K562 (cell line): ENCODE results near the gene ISLR2. TPM values are rescaled to one million over a fixed set of nuclear protein-coding genes. Genes with fewer than 3 reads are reported as not detected.

Source experiments
- ATAC-seq: fragments of 200-7000 bp; cut with Tn5 transposase; 3 replicates; pipeline ENCODE4 v1.9.1; 2020; ENCODE audit warnings: moderate library complexity
- BruUV-seq: library from RNA; stranded (reverse); fragments of 400-500 nt; replicated peaks from 2 replicates; lab custom pipeline; 2021; lab: Mats Ljungman, UMichigan
- CTCF ChIA-PET: fragments of 300-600 bp; formaldehyde crosslinking; extraction: SDS; loops from one replicate; lab custom pipeline; 2021; ENCODE audit warnings: low intra/inter-chr PET ratio; lab: Yijun Ruan, JAX
- POLR2A ChIA-PET: fragments of 300-600, 350-650 bp; sonication (Branson Sonifier 250); formaldehyde crosslinking; extraction: SDS; loops from one replicate; lab custom pipeline; 2021; ENCODE audit warnings: antibody characterized with exemption, inconsistent platforms; lab: Yijun Ruan, JAX
- DNase-seq, 4 experiments: peaks; one replicate each; pipeline versions ENCODE4 v3.0.0 to v3.0.0-alpha.2; 2011 to 2018; ENCODE audit warnings: low spot score in 3 of 4, mixed read lengths in 3 of 4; ENCODE audit errors: extremely low read depth in 1 of 4
- FAIRE-seq: peaks from 2 replicates; lab custom pipeline; 2011; peaks lifted over from hg19 to GRCh38; lab: Jason Lieb, UNC
- H2AFZ ChIP-seq: 2 replicates; pipeline ENCODE4 v1.6.0; 2011; ENCODE audit warnings: low read depth, low read length, control low read depth, inconsistent platforms
- H3K27ac ChIP-seq: fragments of 200-600 bp; 3 replicates; pipeline ENCODE4 v1.8.0; 2011; ENCODE audit warnings: low read depth, mild to moderate bottlenecking, control low read depth, inconsistent platforms, low read length, moderate library complexity, mixed read lengths; ENCODE audit errors: extremely low read depth
- H3K27me3 ChIP-seq, 2 experiments: fragments of 300-600 bp in 1 of 2; 2 replicates in 1 of 2; 3 replicates in 1 of 2; pipeline versions ENCODE4 v1.6.0 to v1.8.0; 2011; ENCODE audit warnings: inconsistent platforms in 2 of 2, low read length in 2 of 2, mild to moderate bottlenecking in 1 of 2, mixed read lengths in 1 of 2, moderate library complexity in 1 of 2; ENCODE audit not compliant: control insufficient read depth in 2 of 2, insufficient read depth in 2 of 2
- H3K36me3 ChIP-seq: fragments of 300-600 bp; 3 replicates; pipeline ENCODE4 v1.8.0; 2011; ENCODE audit warnings: mild to moderate bottlenecking, low read length, inconsistent platforms; ENCODE audit not compliant: control insufficient read depth, insufficient read depth
- H3K4me1 ChIP-seq, 2 experiments: fragments of 200-600 bp in 1 of 2; replicated peaks in 1 of 2; 2 replicates in 1 of 2; 3 replicates in 1 of 2; pipeline versions ENCODE4 v1.5.1 to v1.8.0; 2011; ENCODE audit warnings: inconsistent platforms in 2 of 2, low read length in 2 of 2, mild to moderate bottlenecking in 1 of 2, mixed read lengths in 1 of 2, moderate library complexity in 1 of 2; ENCODE audit not compliant: control insufficient read depth in 2 of 2, insufficient read depth in 2 of 2
- H3K4me2 ChIP-seq: 2 replicates; pipeline ENCODE4 v1.6.1; 2011; ENCODE audit warnings: low read length, control low read depth, inconsistent platforms, mixed read lengths; ENCODE audit not compliant: insufficient read depth
- H3K4me3 ChIP-seq: fragments of 200-600 bp; sonication (generic), shearing (Covaris generic); 2 replicates; pipeline ENCODE4 v1.5.1; 2016; ENCODE audit warnings: control low read depth, inconsistent platforms
- H3K79me2 ChIP-seq: fragments of 200-600 bp; 3 replicates; pipeline ENCODE4 v1.8.0; 2011; ENCODE audit warnings: low read length, inconsistent platforms; ENCODE audit not compliant: control insufficient read depth, insufficient read depth
- H3K9ac ChIP-seq, 2 experiments: 2 replicates each; pipeline versions ENCODE4 v1.6.0 to v1.6.1; 2011; ENCODE audit warnings: low read depth in 2 of 2, low read length in 2 of 2, control low read depth in 1 of 2, inconsistent platforms in 1 of 2, mild to moderate bottlenecking in 1 of 2, mixed read lengths in 1 of 2; ENCODE audit not compliant: insufficient read depth in 1 of 2
- H3K9me1 ChIP-seq: one replicate; pipeline ENCODE4 v1.6.0; 2011; ENCODE audit warnings: inconsistent platforms, mild to moderate bottlenecking, low read length, moderate library complexity; ENCODE audit not compliant: control insufficient read depth, insufficient read depth
- H3K9me3 ChIP-seq: replicated peaks from 2 replicates; pipeline ENCODE4 v1.5.1; 2011; ENCODE audit warnings: low read depth, low read length, inconsistent platforms; ENCODE audit not compliant: control insufficient read depth, insufficient read depth
- H4K20me1 ChIP-seq: replicated peaks from 2 replicates; pipeline ENCODE4 v1.6.1; 2011; ENCODE audit warnings: low read length, inconsistent platforms, mixed read lengths; ENCODE audit not compliant: control insufficient read depth, insufficient read depth
- HNRNPUL1 ChIP-seq: fragments of 200-400 bp; formaldehyde crosslinking; IDR thresholded peaks from 2 replicates; pipeline ENCODE4 v1.6.1; 2017; ENCODE audit warnings: low read length
- TCF3 ChIP-seq: sonication (generic); formaldehyde crosslinking; IDR thresholded peaks from 2 replicates; pipeline ENCODE4 v1.4.0; 2020; ENCODE audit warnings: mild to moderate bottlenecking, missing genetic modification reagents
- ZKSCAN1 ChIP-seq: fragments of 150-350 bp; IDR thresholded peaks from 2 replicates; pipeline ENCODE4 v1.6.1; 2016; ENCODE audit warnings: low read depth, low read length
- WGBS: fragments of 100-300 bp; shearing (Covaris generic); methylation state at CpG from one replicate; pipeline ENCODE4 v1.1.6; 2016; ENCODE audit warnings: low coverage, mixed read lengths; ENCODE audit not compliant: insufficient coverage; ENCODE audit errors: missing lambda C conversion rate; 5-methylcytosine and 5-hydroxymethylcytosine counted together
- in situ Hi-C: fragments of 300-500 bp; cut with MboI; formaldehyde crosslinking; loops from 4 replicates; pipeline ENCODE4 v1.15.0; 2018; ENCODE audit warnings: inconsistent platforms, mixed read lengths
- intact Hi-C: fragments of 100-400 bp; cut with micrococcal nuclease; formaldehyde crosslinking; loops from 2 replicates; pipeline ENCODE4 v1.14.2; 2022
- polyA plus RNA-seq, 8 experiments: library from polyadenylated mRNA; depleted of rRNA in 4 of 8; stranded (reverse) in 5 of 8; unstranded in 3 of 8; fragments of >200 nt; fragmentation: Nextera tagmentation in 2 of 8; fragmentation: Illumina TruSeq in 1 of 8; extraction: Ambion mirVana in 2 of 8; extraction: Trizol in 1 of 8; gene quantifications; 2 replicates each; pipeline versions ENCODE4 v1.2.1 to v1.2.3, GENCODE V29; 2011 to 2014; ENCODE audit warnings: inconsistent platforms in 1 of 8, missing spikeins in 1 of 8
- total RNA-seq, 7 experiments: library from RNA; depleted of rRNA in 6 of 7; stranded (reverse); fragments of >200 nt in 6 of 7; fragmentation: Illumina TruSeq in 2 of 7; extraction: Trizol in 2 of 7; gene quantifications; 2 replicates each; pipeline versions ENCODE4 v1.2.1 to v1.2.3, GENCODE V29; 2011 to 2021; ENCODE audit warnings: low replicate concordance in 1 of 7

Gene ISLR2
- total and polyA plus RNA-seq, 9 of the 15 experiments (the other 6 are each of a cell fraction or from before 2014, with no cell fraction given) = not detected

DNA sequence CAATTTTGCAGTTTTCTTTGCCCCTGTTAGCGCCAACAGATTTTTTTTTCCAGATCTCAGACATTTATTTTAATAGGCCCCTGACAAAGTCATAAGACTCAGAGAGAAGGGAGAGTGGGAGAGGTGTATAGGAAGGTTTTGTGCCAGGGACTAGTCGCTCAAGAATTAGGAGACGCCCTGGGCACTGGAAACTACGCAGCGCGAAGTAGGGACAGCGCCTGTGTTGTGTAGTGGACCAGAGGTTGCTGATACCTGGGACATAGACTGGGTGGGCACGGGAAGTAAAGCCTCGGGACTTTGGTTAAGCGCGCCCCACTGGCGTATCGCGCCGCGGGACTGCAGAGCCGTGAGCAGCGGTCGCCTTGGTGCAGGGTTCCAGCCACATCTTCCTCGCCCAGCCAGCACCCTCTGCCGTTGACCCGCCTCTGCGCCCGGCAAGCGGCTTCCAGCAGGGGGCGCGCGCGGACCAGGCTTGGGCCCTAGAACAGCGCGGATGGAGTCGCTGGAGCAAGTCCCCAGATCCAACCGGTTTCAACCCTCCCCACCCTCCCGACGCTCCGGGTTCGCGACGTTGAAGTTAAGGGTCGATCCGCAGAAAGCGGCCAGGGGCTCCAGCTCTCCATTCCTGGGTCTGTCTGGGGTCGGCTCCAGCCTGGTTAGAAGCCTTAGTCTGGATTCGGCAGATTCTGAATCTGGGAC lies 3.0 kb upstream of the ISLR2 start (continued):
- TF ChIP-seq TCF3 = no peak
- peak; percentile 64; the same call in 1 of the 2 replicates for TF ChIP-seq ZKSCAN1

DNA sequence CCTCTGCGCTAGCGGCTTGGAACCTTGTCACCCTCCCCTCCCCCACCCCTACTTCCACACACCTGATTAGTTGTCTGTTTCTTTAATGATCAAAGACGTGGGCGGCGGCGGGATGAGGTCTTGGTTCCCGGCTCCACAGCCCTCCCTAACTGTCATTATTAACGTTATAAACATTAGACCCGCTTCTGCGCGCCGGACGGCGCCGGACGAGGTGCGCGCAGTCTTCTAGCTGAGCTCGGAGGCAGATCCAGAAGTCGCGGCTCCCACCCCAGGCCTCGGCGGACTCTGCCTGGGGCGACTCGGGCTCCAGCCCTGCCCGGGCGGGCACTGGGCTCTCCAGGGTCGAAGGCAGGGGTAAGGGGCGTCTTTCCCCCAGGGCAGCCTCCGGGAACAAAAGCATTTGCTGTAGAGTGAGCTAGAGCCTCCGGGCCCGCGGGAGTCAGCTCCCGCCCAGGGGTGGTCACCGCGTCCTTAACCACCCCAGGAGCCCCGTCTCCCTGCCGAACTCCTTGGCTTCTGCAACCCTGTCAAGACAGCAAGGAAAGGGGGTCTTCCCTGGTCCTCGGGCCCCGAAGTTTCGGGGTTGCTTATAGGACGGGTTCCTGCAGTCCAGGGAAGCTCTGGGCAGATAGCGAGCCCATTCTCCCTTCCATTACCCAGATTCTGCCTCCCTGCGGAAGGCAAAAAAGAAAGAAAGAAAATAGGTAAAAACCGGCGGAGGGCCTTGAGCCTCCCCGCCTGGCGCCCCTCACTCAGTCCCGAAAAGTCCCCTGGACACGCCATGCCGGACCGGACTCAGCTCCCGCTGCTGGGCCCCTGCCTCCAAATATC lies 2.2 kb upstream of the ISLR2 start:
- in situ Hi-C loops (loop anchor here (5.0 to 25.0 kb wide), 3 partner anchors 73 to 1159 kb away; partner anchors contain the start of gene GOLGA6D), intact Hi-C loops (loop anchor here (1.0 kb wide), 1 partner anchor 194 kb away; no protein-coding TSS in a partner anchor)
- Histone ChIP-seq H3K27ac (no peak overlapping the region), H3K9ac (no peak overlapping the region), H3K9me3 (no peaks in the 10 kb centered on the region), H3K27me3 (peaks cover 40 to 67% of the 10 kb centered on the region in 2 experiments), H4K20me1 (no peaks in the 10 kb centered on the region; the same call in 1 of the 2 replicates), H3K36me3 (no peaks in the 10 kb centered on the region), H3K4me1 (peaks cover 0 to 28% of the 10 kb centered on the region in 2 experiments; a peak in 2 of 5 replicates), H3K4me3 (no peak overlapping the region), H3K9me1 (no peaks in the 10 kb centered on the region), H3K79me2 (no peaks in the 10 kb centered on the region), H2AFZ (no peak overlapping the region), H3K4me2 (no peak overlapping the region)
- no peak; the same call in 2 of the 3 replicates for ATAC-seq
- ChIA-PET CTCF (interaction anchor here (0.6 to 6.2 kb wide), 2 partner anchors 165 to 194 kb away, joined by 3 to 37 read pairs; no protein-coding TSS in a partner anchor), POLR2A (interaction anchor here (0.6 kb wide), 1 partner anchor 148 kb away, joined by 3 read pairs; no protein-coding TSS in a partner anchor)
- TF ChIP-seq HNRNPUL1 = no peak
- WGBS = 19% methylated on average over 50 of the region's 53 CpGs
- no peak for DNase-seq
- no TSS peak for BruUV-seq
- no peak for FAIRE-seq
